Measurements from ENCODE around the gene RBMS3.

RBMS3 gene

GRCh38 chr3:29370021-29370420 is 89.2 kb downstream of the RBMS3 start:
- TF ChIP-seq, protein P1, sequence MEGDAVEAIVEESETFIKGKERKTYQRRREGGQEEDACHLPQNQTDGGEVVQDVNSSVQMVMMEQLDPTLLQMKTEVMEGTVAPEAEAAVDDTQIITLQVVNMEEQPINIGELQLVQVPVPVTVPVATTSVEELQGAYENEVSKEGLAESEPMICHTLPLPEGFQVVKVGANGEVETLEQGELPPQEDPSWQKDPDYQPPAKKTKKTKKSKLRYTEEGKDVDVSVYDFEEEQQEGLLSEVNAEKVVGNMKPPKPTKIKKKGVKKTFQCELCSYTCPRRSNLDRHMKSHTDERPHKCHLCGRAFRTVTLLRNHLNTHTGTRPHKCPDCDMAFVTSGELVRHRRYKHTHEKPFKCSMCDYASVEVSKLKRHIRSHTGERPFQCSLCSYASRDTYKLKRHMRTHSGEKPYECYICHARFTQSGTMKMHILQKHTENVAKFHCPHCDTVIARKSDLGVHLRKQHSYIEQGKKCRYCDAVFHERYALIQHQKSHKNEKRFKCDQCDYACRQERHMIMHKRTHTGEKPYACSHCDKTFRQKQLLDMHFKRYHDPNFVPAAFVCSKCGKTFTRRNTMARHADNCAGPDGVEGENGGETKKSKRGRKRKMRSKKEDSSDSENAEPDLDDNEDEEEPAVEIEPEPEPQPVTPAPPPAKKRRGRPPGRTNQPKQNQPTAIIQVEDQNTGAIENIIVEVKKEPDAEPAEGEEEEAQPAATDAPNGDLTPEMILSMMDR (IDR thresholded peaks at IDR 0.05; ENCODE audit: extremely low read depth, insufficient read depth, missing control alignments): no peak
- in situ Hi-C loops (cut with MboI; ENCODE audit: low pct_unique_long_range_greater_than_20kb, low sequenced_read_pairs, unreplicated experiment): no loop called here
- no peak for DNase-seq (ENCODE audit: low spot score)

DNA sequence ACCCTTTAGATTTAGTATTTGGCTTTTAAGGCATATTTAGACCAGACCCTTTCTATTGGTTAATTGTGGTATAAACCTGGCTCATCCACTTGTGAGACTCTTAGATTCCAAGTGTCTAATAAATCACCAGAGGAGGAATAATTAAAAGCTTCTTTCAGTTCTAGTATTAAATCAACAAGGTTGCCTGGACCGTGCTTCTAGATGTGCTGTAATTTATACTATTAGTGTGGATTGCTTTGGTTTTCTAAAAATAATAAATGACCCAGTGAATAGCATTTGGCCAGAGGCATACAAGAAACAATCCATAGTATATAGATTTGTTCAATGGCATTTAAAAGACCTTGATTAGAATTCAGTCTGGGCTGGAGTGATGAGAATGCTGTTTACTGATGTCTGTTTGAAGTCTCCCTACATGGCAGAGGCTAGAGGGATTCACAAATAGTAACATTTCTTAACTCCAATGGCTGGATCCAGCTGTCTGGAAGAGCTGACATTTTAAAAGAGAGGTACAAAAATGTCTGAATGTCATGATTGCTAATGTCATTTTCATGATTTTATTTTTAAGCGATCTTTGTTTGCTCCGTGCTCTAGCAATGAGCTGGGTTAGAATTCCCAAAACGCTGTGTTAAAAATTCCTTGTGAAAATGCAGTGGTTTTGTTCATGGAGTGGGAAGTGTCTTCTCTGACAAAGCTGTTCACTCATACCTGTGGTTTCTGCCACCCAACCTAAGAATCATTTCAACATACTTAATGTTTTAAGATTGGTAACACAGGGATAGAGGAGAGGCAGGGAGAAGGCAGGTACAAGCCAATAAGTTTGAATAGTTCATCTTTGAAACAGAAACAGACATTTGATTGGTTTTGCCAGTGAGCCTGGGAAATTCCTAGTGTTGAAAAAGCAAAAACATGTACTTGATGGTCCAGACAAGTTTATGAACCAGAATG is 89.9 kb downstream of the RBMS3 start:
- TF ChIP-seq, protein P1 (IDR thresholded peaks at IDR 0.05; ENCODE audit: extremely low read depth, insufficient read depth, missing control alignments): no peak
- no peak for DNase-seq (ENCODE audit: low spot score)
- in situ Hi-C loops (cut with MboI; ENCODE audit: low pct_unique_long_range_greater_than_20kb, low sequenced_read_pairs, unreplicated experiment): no loop called here

DNA sequence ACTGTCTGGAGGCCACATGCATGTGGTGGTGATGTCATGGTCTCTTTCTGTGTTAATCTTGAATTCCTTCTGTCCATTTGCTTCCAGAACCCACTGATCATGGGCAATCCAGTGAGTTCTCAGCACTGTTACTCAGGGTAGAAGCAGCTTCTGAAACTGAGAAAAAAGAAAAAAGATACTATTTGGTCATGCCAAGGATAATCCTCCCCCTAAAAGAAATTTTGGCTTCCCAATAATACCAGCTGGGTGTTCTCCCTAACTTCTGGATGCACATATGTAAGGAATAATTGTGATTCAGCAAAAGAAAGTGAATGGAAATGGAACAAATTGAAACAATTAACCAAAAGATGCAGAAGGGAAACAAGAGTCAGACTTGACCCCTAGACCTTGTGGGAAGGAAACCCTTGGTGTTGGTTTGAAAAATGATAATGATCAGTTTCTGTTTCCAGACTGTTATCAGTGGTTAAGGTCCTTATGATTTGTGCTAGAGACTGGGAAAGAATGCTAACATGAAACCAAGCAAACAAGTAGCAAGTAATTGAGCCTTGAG is 92.3 kb downstream of the RBMS3 start:
- in situ Hi-C loops (cut with MboI; ENCODE audit: low pct_unique_long_range_greater_than_20kb, low sequenced_read_pairs, unreplicated experiment): no loop called here
- TF ChIP-seq, protein P1 (IDR thresholded peaks at IDR 0.05; ENCODE audit: extremely low read depth, insufficient read depth, missing control alignments): no peak
- no peak for DNase-seq (ENCODE audit: low spot score)

DNA sequence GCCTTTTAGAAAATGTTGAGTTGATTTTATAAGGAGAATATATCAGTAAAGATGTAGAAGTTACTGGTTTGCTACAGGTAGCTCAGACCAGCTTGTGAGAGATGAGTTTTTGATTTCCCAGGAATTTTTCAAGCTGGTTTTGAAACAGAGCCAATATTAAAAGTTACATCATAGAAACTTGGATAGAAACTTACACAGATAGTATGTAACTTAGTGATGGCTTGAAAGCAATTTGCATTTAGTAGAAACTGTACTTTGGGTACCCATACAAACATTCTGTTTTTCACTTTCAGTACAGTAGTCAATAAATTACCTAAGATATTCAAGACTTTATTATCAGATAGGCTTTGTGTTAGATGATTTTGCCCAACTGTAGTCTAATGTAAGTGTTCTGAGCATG is 93.4 kb downstream of the RBMS3 start:
- DNase-seq (ENCODE audit: low spot score): no peak
- in situ Hi-C loops (cut with MboI; ENCODE audit: low pct_unique_long_range_greater_than_20kb, low sequenced_read_pairs, unreplicated experiment): no loop called here
- TF ChIP-seq, protein P1 (IDR thresholded peaks at IDR 0.05; ENCODE audit: extremely low read depth, insufficient read depth, missing control alignments): no peak

- TF ChIP-seq, protein P1 (IDR thresholded peaks at IDR 0.05; ENCODE audit: extremely low read depth, insufficient read depth, missing control alignments): no peak
- in situ Hi-C loops (cut with MboI; ENCODE audit: low pct_unique_long_range_greater_than_20kb, low sequenced_read_pairs, unreplicated experiment): no loop called here
- DNase-seq (ENCODE audit: low spot score): no peak
Observed at GRCh38 chr3:29379097-29379496, 98.2 kb downstream of the RBMS3 start.

DNA sequence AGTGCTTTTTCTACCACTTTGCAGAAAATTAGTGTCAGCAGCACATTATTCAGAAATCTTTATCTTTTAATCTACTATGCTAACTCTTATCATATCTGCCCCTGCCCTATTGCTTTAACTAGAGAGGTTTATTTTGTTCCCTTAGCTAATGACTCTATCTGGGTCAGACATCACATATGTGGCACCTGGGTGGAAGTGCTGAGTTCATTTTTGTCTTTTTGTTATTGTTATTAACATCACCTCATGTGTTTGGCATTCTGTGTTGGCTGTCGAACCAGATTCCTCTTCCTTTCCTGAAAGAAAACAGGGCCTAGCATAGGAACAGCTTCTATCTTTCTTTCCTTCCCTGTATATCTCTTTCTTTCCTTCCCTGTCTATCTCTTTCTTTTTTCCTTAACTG is 100.7 kb downstream of the RBMS3 start:
- in situ Hi-C loops (cut with MboI; ENCODE audit: low pct_unique_long_range_greater_than_20kb, low sequenced_read_pairs, unreplicated experiment): no loop called here
- no peak for DNase-seq (ENCODE audit: low spot score)
- TF ChIP-seq, protein P1 (IDR thresholded peaks at IDR 0.05; ENCODE audit: extremely low read depth, insufficient read depth, missing control alignments): no peak
